HS-5 (cell line): Measurements from ENCODE around the gene DHRS13.

Experiments
- DNase-seq: peaks from one replicate; pipeline ENCODE4 v3.0.0-alpha.2; 2012; ENCODE audit warnings: low read depth

The DHRS13 gene, protein sequence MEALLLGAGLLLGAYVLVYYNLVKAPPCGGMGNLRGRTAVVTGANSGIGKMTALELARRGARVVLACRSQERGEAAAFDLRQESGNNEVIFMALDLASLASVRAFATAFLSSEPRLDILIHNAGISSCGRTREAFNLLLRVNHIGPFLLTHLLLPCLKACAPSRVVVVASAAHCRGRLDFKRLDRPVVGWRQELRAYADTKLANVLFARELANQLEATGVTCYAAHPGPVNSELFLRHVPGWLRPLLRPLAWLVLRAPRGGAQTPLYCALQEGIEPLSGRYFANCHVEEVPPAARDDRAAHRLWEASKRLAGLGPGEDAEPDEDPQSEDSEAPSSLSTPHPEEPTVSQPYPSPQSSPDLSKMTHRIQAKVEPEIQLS

DNA sequence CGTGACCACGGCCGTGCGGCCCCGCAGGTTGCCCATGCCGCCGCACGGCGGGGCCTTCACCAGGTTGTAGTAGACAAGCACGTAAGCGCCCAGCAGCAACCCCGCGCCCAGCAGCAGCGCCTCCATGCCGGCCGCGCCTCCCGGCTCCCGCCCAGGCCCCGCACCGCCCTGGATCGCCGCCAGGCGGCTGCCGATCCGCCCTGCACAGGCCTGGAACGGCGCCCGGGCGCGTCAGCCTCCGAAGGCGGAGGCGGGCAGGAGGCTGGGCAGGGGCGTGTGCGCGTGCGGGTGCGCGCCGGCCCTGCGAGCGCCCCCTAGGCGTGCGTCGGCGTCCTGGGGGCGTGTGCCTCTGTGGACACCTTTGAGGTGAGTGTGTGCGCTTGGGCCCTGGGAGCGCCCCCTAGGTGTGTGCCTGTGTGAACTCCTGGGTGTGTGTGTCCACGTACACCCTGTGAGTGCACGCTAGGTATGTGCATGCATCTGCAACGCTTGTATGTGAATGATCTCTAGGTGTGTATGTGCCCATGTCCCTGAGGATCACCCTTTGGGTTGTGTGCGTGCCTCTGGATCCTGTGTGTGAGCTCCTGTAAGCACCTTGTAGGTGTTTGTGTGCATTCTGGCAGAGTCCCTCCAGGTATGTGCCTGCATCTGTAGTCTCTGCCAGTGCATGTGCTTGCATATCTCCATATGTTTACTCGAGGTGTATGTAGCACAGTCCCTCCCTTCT, at the start of gene DHRS13:
Gene DHRS13, minus strand, starts transcription at position 261 of the 727 bp plus-strand sequence. Its CDS starts 135 bp downstream, at position 126.
- peak; percentile 34 for DNase-seq

DNA sequence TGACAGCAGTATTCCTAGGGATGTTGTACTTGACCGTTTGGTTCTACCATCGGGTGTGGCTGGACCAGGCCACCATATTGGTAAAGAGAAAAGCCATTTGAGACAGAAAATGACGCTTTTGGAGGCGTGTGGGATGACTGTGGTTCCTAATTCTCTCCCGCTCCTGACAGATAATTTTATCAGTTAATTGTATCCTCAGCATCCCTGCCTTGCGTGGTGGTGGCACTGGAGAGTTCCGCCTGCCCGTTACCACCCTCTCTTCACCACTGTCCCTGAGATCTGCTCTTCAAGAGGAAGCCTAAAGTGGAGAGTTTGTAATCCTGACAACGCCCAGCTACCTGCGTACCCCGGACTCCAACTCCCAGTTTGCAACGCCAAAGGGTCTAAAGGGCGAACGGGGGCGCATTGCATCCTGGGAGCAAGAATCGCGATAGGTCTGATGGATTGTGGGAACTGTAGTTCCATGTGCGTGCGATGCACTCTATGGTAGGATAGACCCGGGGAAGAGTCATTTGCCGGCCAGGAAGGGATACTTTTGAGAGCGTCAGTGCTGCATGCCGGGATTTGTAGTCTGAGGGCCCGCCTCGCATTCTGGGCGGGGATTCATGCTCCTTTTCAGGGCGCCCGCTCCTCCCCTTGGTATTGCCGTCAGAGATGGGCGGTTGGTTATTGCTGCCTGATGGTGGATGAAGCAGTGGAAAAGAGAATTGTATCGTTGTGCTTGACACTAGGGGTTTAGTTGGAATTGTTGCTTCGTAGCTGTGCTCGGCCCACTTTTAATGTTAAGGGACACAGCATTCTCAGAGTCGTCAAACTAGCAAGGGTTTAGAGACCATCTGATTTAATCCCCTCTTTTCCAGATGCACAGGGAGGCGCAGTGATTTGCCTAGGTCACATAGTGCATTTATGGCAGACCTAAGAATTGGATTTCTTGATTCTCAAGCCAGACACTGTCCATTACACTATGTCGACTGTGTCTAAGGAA, 49.4 kb upstream of the DHRS13 start:
- DNase-seq: peak; percentile 94

GRCh38 chr17:28951428-28951990, 48.6 kb upstream of the DHRS13 start, which contains the start of gene PHF12:
Gene PHF12 (minus strand): TSS chr17:28951518. CDS start chr17:28950960, 558 bp downstream.
- DNase-seq: peak; percentile 99

- no peak for DNase-seq
These were observed 48.0 kb upstream of the DHRS13 start for GRCh38 chr17:28950752-28951427.

- DNase-seq: no peak
These were observed 47.3 kb upstream of the DHRS13 start for GRCh38 chr17:28950017-28950751.

DNA sequence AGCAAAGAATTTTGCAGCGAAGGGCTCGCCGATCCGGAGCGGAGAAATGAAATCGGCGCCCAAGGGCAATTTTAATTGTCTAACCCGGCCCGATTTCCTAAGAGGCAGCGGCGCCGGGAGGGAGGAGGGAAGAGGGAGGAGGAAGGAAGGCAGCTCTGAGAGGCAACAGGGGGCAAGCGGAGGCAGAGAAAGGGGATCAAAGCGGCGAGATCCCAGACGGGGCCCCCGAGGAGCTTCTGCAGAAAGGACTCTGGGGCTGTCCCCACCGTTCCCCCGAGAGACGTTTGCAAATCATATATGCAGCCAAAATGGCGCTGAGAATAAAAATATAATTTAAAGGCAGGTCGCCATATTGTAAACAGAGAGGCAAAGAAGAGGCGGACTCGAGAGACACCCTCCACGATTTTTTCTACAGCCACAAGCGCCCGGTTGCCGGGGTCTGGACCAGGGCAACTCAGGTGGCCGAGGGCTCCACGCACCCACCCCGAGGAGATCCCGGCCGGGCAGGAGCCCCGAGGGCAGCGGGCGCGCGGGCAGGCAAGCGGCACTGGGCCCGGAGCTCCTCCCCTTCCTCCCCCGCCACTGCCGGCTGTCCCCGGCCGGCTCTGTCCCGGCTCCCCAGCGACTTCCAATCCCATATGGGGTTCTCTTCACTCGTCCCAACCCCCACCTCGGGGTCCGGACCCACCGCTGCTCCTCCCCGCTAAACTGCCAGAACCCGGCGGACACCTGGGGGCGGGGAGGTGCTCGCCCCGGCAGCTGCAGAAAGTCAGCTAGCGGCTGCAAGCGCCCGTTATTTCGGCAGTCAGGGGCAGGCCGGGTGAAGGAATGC, 46.5 kb upstream of the DHRS13 start:
- no peak for DNase-seq

DNA sequence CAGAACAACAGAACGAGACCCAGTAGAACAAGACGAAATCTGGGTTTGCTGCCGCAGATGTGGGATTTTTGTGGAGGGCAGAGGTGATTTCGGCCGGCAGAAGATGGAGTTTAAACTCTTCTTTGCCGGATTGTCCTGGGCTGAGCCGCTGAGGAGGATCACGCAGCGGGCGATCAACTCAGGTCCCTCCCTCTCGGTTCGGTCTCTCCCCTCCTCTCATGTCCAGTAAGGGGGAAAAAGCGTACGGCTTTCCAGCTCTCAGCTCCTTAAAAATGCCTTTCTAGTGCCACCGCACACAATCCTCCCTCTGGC, 46.0 kb upstream of the DHRS13 start:
- DNase-seq: no peak

GRCh38 chr17:28948342-28948741, 45.5 kb upstream of the DHRS13 start:
- DNase-seq: no peak

GRCh38 chr17:28947639-28948038, 44.8 kb upstream of the DHRS13 start:
- no peak for DNase-seq

DNA sequence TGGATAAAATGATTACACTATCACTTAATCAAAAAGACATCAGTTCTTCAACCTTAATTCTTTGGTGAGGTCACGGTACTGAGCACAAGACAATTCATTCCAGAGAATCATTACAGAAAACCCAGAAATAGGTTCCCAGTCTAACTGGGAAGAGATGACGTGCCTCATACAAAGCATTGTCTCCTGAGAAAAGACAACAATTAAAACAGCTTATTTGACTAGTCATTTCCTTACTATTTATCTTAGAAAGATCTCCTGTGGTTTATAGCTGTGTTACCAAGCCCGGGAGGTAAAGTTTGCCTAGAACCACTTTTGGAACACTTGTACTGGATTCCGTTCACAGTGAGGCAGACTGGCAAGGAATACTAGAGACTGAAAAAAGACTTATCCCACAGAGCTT, 43.4 kb upstream of the DHRS13 start:
- peak; percentile 68 for DNase-seq

- peak; percentile 75 for DNase-seq
These were observed 42.2 kb upstream of the DHRS13 start for GRCh38 chr17:28944862-28945741.

DNA sequence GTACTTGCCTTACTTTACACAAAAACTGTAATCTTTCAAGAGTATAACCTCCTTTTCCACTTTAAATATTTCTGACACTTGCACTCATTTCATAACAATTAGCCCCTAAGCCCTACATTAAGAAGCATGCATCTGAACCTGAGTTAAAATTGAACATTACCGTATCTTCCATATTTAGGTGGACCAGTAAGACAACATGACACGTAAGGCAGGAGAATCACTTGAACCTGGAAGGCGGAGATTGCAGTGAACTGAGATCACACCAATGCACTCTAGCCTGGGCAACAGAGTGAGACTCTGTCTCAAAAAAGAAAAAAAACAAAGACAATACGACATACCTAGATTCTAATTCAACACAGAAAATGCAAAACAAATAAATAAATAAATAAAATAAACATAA, 41.5 kb upstream of the DHRS13 start:
- DNase-seq: no peak

GRCh38 chr17:28942925-28943324, 40.0 kb upstream of the DHRS13 start:
- DNase-seq: no peak

- no peak for DNase-seq
These were observed 38.4 kb upstream of the DHRS13 start for GRCh38 chr17:28941251-28941650.

- DNase-seq: no peak
These were observed 37.8 kb upstream of the DHRS13 start for GRCh38 chr17:28940675-28941074.

- no peak for DNase-seq
These were observed 37.3 kb upstream of the DHRS13 start for GRCh38 chr17:28940142-28940541.

DNA sequence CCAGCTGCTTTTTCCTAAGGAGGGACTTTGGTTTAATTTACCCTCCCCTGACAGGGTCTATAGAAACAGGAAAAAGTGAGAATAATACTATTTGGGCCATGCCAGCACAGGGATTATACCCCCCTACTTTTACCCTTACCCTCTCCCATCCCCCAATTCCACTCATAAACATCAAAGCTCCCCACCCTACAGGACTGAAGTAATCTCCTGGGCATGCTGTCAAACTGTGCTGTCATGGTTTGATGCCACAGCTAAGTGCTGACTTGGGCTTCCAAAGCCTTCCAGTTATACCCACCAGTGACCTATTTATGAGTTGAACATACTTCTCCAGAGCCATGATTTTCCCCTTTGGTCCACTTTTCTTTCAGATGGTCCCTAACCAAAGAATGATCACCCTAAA, 35.7 kb upstream of the DHRS13 start:
- DNase-seq: no peak

- no peak for DNase-seq
These were observed 34.3 kb upstream of the DHRS13 start for GRCh38 chr17:28937044-28937729.
